Fibroblast of pulmonary artery (primary cell): Measurements from ENCODE around the gene IFI27L2.

Experiments used
- DNase-seq: peaks from one replicate; pipeline ENCODE4 v3.0.0-alpha.2; 2010; ENCODE audit warnings: low read depth
- H3K4me3 ChIP-seq: replicated peaks from 2 replicates; pipeline ENCODE4 v1.5.1; 2011; ENCODE audit warnings: low read depth, mild to moderate bottlenecking, control low read depth, low read length, moderate library complexity
- CTCF ChIP-seq: IDR thresholded peaks from 2 replicates; pipeline ENCODE4 v1.5.1; 2011; ENCODE audit warnings: mild to moderate bottlenecking, control low read depth, low read length, inconsistent platforms; ENCODE audit errors: missing control alignments

IFI27L2 gene

DNA sequence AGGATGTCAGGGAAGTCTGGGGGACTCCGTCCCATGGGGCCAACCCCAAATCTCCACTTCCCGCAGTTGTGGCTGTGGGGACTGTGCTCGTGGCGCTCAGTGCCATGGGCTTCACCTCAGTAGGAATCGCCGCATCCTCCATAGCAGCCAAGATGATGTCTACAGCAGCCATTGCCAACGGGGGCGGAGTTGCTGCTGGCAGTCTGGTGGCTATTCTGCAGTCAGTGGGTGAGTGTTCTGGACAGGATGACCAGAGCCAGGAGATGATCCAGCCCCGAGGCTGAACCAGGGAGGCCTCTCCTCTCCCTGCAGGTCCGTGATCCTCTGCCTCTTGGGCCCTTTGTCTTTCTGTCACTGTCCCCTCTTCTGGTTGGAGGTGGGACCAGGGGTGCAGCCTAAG, 27.7 kb downstream of the IFI27L2 start:
- TF ChIP-seq CTCF: no peak
- DNase-seq: no peak
- H3K4me3 ChIP-seq: no peak overlapping the region

- no peak overlapping the region for H3K4me3 ChIP-seq
- DNase-seq: peak; percentile 59
- no peak for TF ChIP-seq CTCF
Observed at GRCh38 chr14:94100847-94101246, 28.6 kb downstream of the IFI27L2 start.

- no peak for DNase-seq
- no peak overlapping the region for H3K4me3 ChIP-seq
- TF ChIP-seq CTCF: no peak
Observed at GRCh38 chr14:94099006-94099405, 30.4 kb downstream of the IFI27L2 start.

- H3K4me3 ChIP-seq: no peak overlapping the region
- no peak for DNase-seq
- no peak for TF ChIP-seq CTCF
Observed at GRCh38 chr14:94098326-94098992, 30.9 kb downstream of the IFI27L2 start.

- no peak for TF ChIP-seq CTCF
- DNase-seq: no peak
- no peak overlapping the region for H3K4me3 ChIP-seq
Observed at GRCh38 chr14:94097091-94097490, 32.3 kb downstream of the IFI27L2 start.

DNA sequence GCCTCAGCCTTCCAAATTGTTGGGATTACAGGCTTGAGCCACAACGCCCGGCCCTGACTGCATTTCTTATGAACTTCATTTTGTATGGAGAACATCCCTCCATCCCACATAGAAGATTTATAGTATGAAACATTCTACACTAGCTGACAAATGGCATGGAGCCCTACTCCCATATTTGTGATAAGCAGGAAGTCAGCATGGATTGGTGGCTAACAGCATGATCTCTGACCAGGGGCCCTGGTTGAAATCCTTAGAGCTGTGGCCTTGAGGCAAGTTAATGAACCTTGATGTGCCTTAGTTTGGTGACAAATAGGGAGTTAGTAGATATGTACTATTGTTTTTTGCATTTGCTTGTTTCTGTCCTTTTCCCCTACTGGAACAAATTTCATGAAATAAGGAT, 36.0 kb downstream of the IFI27L2 start:
- no peak for TF ChIP-seq CTCF
- H3K4me3 ChIP-seq: no peak overlapping the region
- no peak for DNase-seq

DNA sequence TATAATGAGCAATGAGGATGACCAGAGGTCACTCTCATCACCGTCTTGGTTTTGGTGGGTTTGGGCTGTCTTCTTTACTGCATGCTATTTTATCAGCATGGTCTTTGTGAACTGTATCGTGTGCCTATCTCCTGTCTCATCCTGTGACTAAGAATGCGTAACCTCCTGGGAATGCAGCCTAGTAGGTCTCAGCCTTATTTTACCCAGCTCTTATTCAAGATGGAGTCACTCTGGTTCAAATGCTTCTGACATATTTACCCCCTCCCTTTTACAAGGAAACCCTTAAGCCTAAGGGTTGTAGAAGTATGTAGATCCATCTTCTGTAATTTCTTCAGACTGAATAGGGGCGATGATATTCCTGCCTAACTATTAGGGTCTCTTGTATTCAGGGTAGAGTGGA, 39.9 kb downstream of the IFI27L2 start:
- DNase-seq: no peak
- TF ChIP-seq CTCF: no peak
- H3K4me3 ChIP-seq: no peak overlapping the region
